HepG2 (cell line): ENCODE data around the gene FGD6. TPM values are rescaled to one million over a fixed set of nuclear protein-coding genes. Genes with fewer than 3 reads are reported as not detected.

Experiments used
- ATAC-seq: fragments of 200-7000 bp; cut with Tn5 transposase; 3 replicates; pipeline ENCODE4 v1.9.1; 2020; ENCODE audit warnings: mild to moderate bottlenecking, moderate library complexity
- BruUV-seq: library from RNA; stranded (reverse); fragments of 400-500 nt; replicated peaks from 2 replicates; lab custom pipeline; 2021; lab: Mats Ljungman, UMichigan
- CTCF ChIA-PET: fragments of 300-600 bp; formaldehyde crosslinking; extraction: SDS; loops from one replicate; lab custom pipeline; 2021; ENCODE audit warnings: low total read pairs, inconsistent platforms, low intra/inter-chr PET ratio; lab: Yijun Ruan, JAX
- POLR2A ChIA-PET: fragments of 350-600 bp; sonication (Branson Sonifier 250); formaldehyde crosslinking; loops from one replicate; lab custom pipeline; 2020; ENCODE audit warnings: antibody characterized with exemption, inconsistent platforms; lab: Yijun Ruan, JAX
- DNase-seq: peaks from one replicate; pipeline ENCODE4 v3.0.0-alpha.2; 2015; ENCODE audit warnings: low spot score
- FAIRE-seq: peaks from 3 replicates; lab custom pipeline; 2011; peaks lifted over from hg19 to GRCh38; lab: Jason Lieb, UNC
- H2AFZ ChIP-seq: one replicate; pipeline ENCODE4 v1.6.1; 2011; ENCODE audit warnings: low read length, inconsistent platforms
- H3K27ac ChIP-seq: fragments of 300-600 bp; 3 replicates; pipeline ENCODE4 v1.8.0; 2011; ENCODE audit warnings: mixed run types, mild to moderate bottlenecking, mixed read lengths, low read length, inconsistent platforms; ENCODE audit not compliant: insufficient read depth; ENCODE audit errors: extremely low read length
- H3K27me3 ChIP-seq, 2 experiments: fragments of 200-600 bp in 1 of 2; 2 replicates in 1 of 2; 3 replicates in 1 of 2; pipeline versions ENCODE4 v1.6.0 to v1.8.0; 2011; ENCODE audit warnings: low read length in 2 of 2, mild to moderate bottlenecking in 2 of 2, moderate library complexity in 2 of 2, inconsistent platforms in 1 of 2; ENCODE audit not compliant: insufficient read depth in 2 of 2, control insufficient read depth in 1 of 2
- H3K36me3 ChIP-seq, 2 experiments: fragments of 200-600 bp in 1 of 2; replicated peaks in 1 of 2; 2 replicates in 1 of 2; 3 replicates in 1 of 2; pipeline versions ENCODE4 v1.5.1 to v1.8.0; 2011; ENCODE audit warnings: low read length in 2 of 2, inconsistent platforms in 1 of 2; ENCODE audit not compliant: insufficient read depth in 2 of 2, control insufficient read depth in 1 of 2
- H3K4me1 ChIP-seq: 2 replicates; pipeline ENCODE4 v1.5.1; 2012; ENCODE audit warnings: low read length, inconsistent platforms; ENCODE audit not compliant: insufficient read depth
- H3K4me2 ChIP-seq: 2 replicates; pipeline ENCODE4 v1.6.0; 2011; ENCODE audit warnings: low read depth, low read length, inconsistent platforms
- H3K4me3 ChIP-seq, 3 experiments: fragments of 200-600 bp in 1 of 3; sonication (generic), shearing (Covaris generic) in 1 of 3; replicated peaks in 1 of 3; 2 replicates each; pipeline ENCODE4 v1.5.1; 2011 to 2016; ENCODE audit warnings: low read length in 3 of 3, inconsistent platforms in 2 of 3, low read depth in 2 of 3, mild to moderate bottlenecking in 2 of 3, control low read depth in 1 of 3, mixed read lengths in 1 of 3; ENCODE audit not compliant: insufficient read depth in 1 of 3
- H3K79me2 ChIP-seq: one replicate; pipeline ENCODE4 v1.6.1; 2011; ENCODE audit warnings: low read length, inconsistent platforms; ENCODE audit not compliant: insufficient read depth
- H3K9ac ChIP-seq: 2 replicates; pipeline ENCODE4 v1.6.0; 2011; ENCODE audit warnings: mild to moderate bottlenecking, low read depth, low read length, inconsistent platforms; ENCODE audit not compliant: insufficient read depth
- H3K9me3 ChIP-seq: 2 replicates; pipeline ENCODE4 v1.5.1; 2012; ENCODE audit warnings: mild to moderate bottlenecking, low read length
- H4K20me1 ChIP-seq: 2 replicates; pipeline ENCODE4 v1.6.0; 2011; ENCODE audit warnings: inconsistent platforms, mild to moderate bottlenecking, low read length, moderate library complexity; ENCODE audit not compliant: insufficient read depth
- ATM ChIP-seq: fragments of 450-650 bp; IDR thresholded peaks from 2 replicates; pipeline ENCODE4 v1.7.1; 2017; ENCODE audit warnings: mild to moderate bottlenecking, borderline replicate concordance
- BCL6 ChIP-seq: IDR thresholded peaks from 2 replicates; pipeline ENCODE4 v1.6.1; 2016; ENCODE audit warnings: missing genetic modification reagents, missing compliant biosample characterization
- BCLAF1 ChIP-seq: fragments of 450-650 bp; IDR thresholded peaks from 2 replicates; pipeline ENCODE4 v1.6.1; 2017; ENCODE audit warnings: mild to moderate bottlenecking
- EHMT2 ChIP-seq: fragments of 200-600 bp; sonication (generic); IDR thresholded peaks from 2 replicates; pipeline ENCODE4 v1.7.0; 2017; ENCODE audit warnings: antibody characterized with exemption, low read depth, low read length, borderline replicate concordance
- HCFC1 ChIP-seq: fragments of 150-350 bp; IDR thresholded peaks from 2 replicates; pipeline ENCODE4 v1.6.1; 2014; ENCODE audit warnings: low read depth, low read length
- ISX ChIP-seq: sonication (generic); formaldehyde crosslinking; conservative IDR thresholded peaks from 2 replicates; pipeline ENCODE4 v1.5.0; 2020; ENCODE audit warnings: missing genetic modification reagents
- MAFG ChIP-seq: sonication (generic); formaldehyde crosslinking; IDR thresholded peaks from 2 replicates; pipeline ENCODE4 v1.5.1; 2020; ENCODE audit warnings: mild to moderate bottlenecking, missing genetic modification reagents
- SMAD1 ChIP-seq: sonication (generic); formaldehyde crosslinking; IDR thresholded peaks from 2 replicates; pipeline ENCODE4 v1.4.0; 2020; ENCODE audit warnings: missing genetic modification reagents, low read depth, mild to moderate bottlenecking, borderline replicate concordance
- ZMYM4 ChIP-seq: sonication (generic); formaldehyde crosslinking; IDR thresholded peaks from 2 replicates; pipeline ENCODE4 v1.8.1; 2023; ENCODE audit warnings: mild to moderate bottlenecking, missing genetic modification reagents
- ZNF281 ChIP-seq: sonication (generic); formaldehyde crosslinking; IDR thresholded peaks from 2 replicates; pipeline ENCODE4 v1.4.0; 2020; ENCODE audit warnings: missing genetic modification reagents, borderline replicate concordance
- WGBS: methylation state at CpG from one replicate; pipeline ENCODE4 v1.1.6; 2017; ENCODE audit warnings: low lambda C conversion rate; 5-methylcytosine and 5-hydroxymethylcytosine counted together
- in situ Hi-C: cut with HindIII; loops from 2 replicates; pipeline ENCODE4 v1.10.0; 2017; ENCODE audit warnings: low pct_unique_long_range_greater_than_20kb; ENCODE audit not compliant: extremely low pct_ligation_motif_present
- intact Hi-C: fragments of 100-400 bp; cut with micrococcal nuclease; formaldehyde crosslinking; loops from one replicate; pipeline ENCODE4 v1.10.0; 2022; ENCODE audit not compliant: unreplicated experiment
- polyA plus RNA-seq, 8 experiments: library from polyadenylated mRNA; depleted of rRNA in 3 of 8; stranded (reverse) in 7 of 8; unstranded in 1 of 8; fragments of >200 nt; fragmentation: Illumina TruSeq in 4 of 8; extraction: Trizol in 4 of 8; gene quantifications; 2 replicates each; pipeline versions ENCODE4 v1.2.1 to v1.2.3, GENCODE V29; 2011 to 2016; ENCODE audit warnings: low read depth in 4 of 8, missing spikeins in 1 of 8, mixed read lengths in 1 of 8; ENCODE audit not compliant: insufficient read depth in 1 of 8
- total RNA-seq, 5 experiments: library from RNA; depleted of rRNA; stranded (reverse); fragments of >200 nt; fragmentation: Illumina TruSeq; extraction: Trizol; gene quantifications; 2 replicates each; pipeline ENCODE4 v1.2.3, GENCODE V29; 2016; ENCODE audit warnings: low read depth in 1 of 5

FGD6 gene
- total and polyA plus RNA-seq, 2 of the 13 experiments (the other 11 are each of a cell fraction or from before 2014, with no cell fraction given): 2.2 to 4.3 TPM

GRCh38 chr12:95169368-95169767 is 47.9 kb downstream of the FGD6 start (continued):
- TF ChIP-seq SMAD1 (CRISPR knock-in tag): no peak

- POLR2A ChIA-PET: no interaction called here
Observed at GRCh38 chr12:95168746-95169145, 48.5 kb downstream of the FGD6 start.

GRCh38 chr12:95164656-95165055 is 52.6 kb downstream of the FGD6 start:
- ChIA-PET CTCF (no interaction called here), POLR2A (no interaction called here)
- Histone ChIP-seq H4K20me1 (no peaks in the 10 kb centered on the region), H3K36me3 (no peaks in the 10 kb centered on the region), H3K79me2 (no peaks in the 10 kb centered on the region), H3K4me2 (no peak overlapping the region), H3K9ac (no peak overlapping the region), H3K4me3 (no peak overlapping the region), H2AFZ (no peak overlapping the region), H3K27ac (no peak overlapping the region), H3K27me3 (no peaks in the 10 kb centered on the region), H3K9me3 (no peaks in the 10 kb centered on the region), H3K4me1 (peaks cover 44% of the 10 kb centered on the region)
- FAIRE-seq: no peak
- no TSS peak for BruUV-seq
- no peak for TF ChIP-seq ZNF281 (CRISPR knock-in tag)
- TF ChIP-seq ATM: no peak
- TF ChIP-seq BCLAF1: no peak
- ATAC-seq: no peak
- in situ Hi-C loops (no loop called here), intact Hi-C loops (no loop called here)
- no peak for DNase-seq
- 95% methylated on average over 2 of the region's 2 CpGs for WGBS

More at GRCh38 chr12:95168746-95169145, 48.5 kb downstream of the FGD6 start:
- no peak overlapping the region for H3K9ac ChIP-seq
- intact Hi-C loops (no loop called here), in situ Hi-C loops (no loop called here)
- H3K36me3 ChIP-seq: peaks cover 0 to 1% of the 10 kb centered on the region in 2 experiments; a peak in 1 of 5 replicates
- WGBS: 84% methylated on average over 2 of the region's 2 CpGs
- H2AFZ ChIP-seq: no peak overlapping the region
- no peaks in the 10 kb centered on the region for H3K9me3 ChIP-seq
- H3K4me3 ChIP-seq: no peak overlapping the region
- no TSS peak for BruUV-seq
- TF ChIP-seq ZMYM4 (CRISPR knock-in tag): no peak
- TF ChIP-seq HCFC1: no peak
- TF ChIP-seq BCL6: no peak
- no peak for TF ChIP-seq EHMT2
- no peak for TF ChIP-seq ISX
- no peak for TF ChIP-seq MAFG (CRISPR knock-in tag)
- no peak overlapping the region for H3K27ac ChIP-seq
- peaks cover 32% of the 10 kb centered on the region for H3K4me1 ChIP-seq
- no peak for DNase-seq
- no peaks in the 10 kb centered on the region for H4K20me1 ChIP-seq
- no peak for FAIRE-seq
- no peak for ATAC-seq
- no peak overlapping the region for H3K4me2 ChIP-seq
- CTCF ChIA-PET: no interaction called here
- no peaks in the 10 kb centered on the region for H3K27me3 ChIP-seq
- H3K79me2 ChIP-seq: no peaks in the 10 kb centered on the region
